Activated gamma-delta T cell treated with Interleukin-2 at 50 U/mL for 16 hours (primary cell): ENCODE measurements around the gene NLRC3.
"Not testable (repeated sequence)": the region's sequence is repeated elsewhere in the genome, so short reads cannot be mapped to it uniquely, and the experiment has no call there.

Source experiments
- DNase-seq: peaks from one replicate; pipeline ENCODE4 v3.0.0-alpha.2; 2020

NLRC3 gene

DNA sequence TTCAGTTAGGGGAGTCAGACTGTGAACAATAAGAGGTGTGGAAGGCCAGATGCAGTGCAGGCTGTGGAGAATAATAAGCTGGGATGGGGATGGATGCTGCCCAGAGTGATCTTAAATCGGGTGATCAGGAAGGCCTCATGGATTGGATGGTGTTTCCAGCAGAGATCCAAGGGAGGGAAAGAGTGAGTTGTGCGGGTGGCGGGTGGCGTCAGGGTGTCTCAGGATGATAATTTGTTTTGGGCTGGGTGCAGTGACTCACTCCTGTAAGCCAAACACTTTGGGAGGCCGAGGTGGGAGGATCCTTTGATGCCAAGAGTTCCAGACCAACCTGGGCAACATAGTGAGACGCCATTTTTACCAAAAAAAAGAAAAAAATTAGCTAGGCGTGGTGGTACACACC lies 68.5 kb downstream of the NLRC3 start:
- DNase-seq: no peak

DNA sequence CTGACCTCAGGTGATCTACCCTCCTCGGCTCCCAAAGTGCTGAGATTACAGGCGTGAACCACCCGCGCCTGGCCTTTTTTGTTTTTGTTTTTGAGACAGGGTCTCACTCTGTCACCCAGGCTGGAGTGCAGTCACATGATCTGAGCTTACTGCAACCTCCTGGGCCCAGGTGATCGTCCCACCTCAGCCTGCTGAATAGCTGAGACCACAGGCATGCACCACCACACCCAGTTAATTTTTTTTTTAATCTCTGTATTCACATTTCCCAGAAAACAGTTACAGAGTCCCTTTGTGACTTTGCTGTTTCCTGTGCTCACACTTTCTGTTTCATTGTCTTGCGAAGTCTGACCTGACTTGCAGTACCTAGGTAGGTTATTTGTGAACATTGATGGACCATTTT lies 73.7 kb downstream of the NLRC3 start:
- DNase-seq: peak; percentile 50

DNA sequence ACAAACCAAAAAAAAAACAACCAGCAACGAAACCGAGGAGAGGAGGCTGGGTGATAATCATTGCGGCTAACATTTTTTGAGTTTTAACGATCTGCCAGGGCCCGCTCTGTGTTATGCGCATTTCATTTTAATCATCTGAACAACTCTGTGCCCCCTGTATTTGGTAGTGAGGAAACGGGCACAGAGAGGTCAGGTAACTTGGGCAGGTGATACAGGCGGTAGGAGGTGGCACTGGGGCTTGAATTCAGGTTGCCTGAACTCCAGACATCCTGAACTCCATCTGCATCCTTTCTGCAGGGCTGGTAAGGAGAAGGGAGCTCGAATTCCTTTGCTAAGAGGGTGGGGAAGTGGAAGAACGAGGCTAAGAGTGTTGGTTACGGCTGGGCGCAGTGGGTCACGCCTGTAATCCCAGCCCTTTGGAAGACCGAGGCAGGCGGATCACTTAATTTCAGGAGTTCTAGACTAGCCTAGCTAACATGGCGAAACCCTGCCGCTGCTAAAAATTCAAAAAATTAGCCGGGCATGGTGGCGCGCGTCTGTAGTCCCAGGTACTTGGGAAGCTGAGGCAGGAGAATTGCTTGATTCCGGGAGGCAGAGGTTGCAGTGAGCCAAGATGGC lies 75.3 kb downstream of the NLRC3 start:
- DNase-seq: no peak

DNA sequence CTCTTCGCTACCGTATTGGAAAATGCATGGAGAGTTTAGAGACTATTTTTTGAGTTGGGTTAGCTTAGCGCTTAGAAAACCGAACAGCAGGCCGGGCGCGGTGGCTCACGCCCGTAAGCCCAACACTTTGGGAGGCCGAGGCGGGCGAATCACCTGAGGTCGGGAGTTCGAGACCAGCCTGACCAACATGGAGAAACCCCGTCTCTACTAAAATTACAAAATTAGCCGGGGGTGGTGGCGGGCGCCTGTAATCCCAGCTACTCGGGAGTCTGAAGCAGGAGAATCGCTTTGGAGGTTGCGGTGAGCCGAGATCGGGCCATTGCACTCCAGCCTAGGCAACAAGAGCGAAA lies 75.8 kb downstream of the NLRC3 start:
- DNase-seq: not testable (repeated sequence)

DNA sequence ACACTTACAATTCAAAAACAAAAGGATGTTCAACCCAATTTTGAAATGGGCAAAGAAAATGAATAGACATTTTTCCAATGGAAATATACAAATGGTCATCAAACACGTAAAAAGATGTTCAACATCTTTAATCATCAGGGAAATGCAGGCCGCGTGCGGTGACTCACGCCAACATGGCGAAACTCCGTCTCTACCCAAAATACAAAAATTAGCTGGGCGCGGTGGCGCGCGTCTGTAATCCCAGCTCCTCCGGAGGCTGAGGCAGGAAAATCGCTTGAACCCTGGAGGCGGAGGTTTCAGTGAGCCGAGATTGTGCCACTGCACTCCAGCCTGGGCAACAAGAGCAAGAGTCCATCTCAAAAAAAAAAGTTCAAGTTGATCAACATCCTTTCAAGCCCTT lies 78.2 kb downstream of the NLRC3 start:
- DNase-seq: no peak

DNA sequence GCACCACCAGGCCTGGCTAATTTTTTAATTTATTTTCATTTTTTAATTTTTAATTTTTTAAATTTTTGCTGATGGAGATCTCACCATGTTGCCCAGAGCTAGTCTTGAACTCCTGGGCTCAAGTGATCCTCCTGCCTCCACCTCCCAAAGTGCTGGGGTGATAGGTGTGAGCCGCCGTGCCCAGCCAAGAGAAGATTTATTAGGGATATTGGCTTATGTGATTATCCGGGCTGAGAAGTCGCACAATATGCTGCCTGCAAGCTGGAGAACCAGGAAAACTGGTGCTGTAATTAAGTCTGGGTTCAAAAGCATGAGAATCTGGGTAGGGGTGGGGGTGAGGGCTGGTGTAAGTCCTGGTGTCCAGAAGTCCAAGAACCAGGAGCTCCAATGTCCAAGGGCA lies 79.4 kb downstream of the NLRC3 start:
- no peak for DNase-seq

DNA sequence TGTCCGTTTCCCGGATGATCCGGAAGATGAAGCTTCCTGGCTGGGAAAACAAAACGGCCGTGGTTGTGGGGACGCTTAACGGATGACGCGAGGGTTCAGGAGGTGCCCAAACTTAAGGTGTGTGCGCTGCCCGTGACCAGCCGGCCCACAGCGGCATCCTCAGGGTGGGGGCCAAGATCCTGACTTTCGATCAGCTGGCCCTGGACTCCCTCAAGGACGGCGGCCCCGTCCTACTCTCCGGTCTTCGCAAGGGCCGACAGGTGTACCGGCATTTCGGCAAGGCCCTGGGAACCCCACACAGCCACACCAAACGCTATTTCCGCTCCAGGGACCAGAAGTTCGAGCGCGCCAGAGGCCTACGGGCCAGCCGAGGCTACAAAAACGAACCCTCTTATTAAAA lies 80.8 kb downstream of the NLRC3 start:
- no peak for DNase-seq

DNA sequence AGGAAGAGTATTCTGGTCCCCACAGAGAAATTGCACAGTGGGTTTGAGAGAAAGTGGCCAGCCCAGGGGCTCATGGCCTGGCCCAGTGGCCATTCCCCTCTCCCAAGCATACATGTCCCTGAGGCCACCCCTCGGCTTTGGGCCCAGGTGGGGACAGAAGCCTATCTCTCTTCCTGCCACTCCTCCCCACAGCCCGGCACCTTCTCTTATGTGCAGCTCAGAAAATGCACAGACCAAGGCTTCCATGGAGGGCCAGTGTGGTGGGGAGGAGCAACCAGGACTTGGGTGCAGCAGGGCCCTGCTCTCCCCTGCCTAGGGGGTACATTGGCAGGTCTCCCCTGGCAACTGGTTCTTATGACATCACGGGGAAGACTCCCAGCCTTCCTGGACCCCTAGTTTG lies 82.0 kb downstream of the NLRC3 start, which contains the start of gene C16orf90:
Gene C16orf90 (minus strand): TSS at position 314 of the 400 bp plus-strand sequence. CDS start 68 bp downstream, at position 246.
- no peak for DNase-seq

DNA sequence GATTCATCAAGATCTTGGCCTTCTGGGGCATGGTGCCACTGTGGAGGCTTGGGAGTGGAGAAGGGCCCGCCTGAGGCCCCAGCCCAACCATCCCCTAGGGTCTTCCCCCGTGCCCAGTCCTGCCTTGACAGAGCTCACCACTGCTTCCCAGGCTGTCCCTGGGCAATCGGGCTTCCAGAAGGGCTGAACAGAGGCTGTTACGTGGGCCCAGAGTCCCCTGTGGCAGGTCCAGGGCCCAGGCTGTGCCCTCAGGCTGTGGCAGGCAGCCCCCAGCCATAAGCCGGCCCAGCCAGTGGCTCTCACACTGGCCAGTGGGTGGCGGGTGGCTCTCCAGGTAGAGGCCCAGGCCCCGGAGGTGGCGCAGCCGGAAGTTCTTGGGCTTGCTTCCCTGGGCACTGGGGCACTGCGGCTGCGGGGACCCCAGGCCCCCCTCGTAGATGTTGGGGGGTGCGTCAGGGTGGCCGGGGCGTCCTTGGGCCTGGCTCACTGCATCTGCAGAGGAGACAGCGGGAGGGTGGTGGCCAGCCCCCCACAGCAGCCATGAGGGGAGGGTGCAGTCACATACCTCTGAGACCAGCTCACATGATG lies 82.7 kb downstream of the NLRC3 start:
- no peak for DNase-seq

DNA sequence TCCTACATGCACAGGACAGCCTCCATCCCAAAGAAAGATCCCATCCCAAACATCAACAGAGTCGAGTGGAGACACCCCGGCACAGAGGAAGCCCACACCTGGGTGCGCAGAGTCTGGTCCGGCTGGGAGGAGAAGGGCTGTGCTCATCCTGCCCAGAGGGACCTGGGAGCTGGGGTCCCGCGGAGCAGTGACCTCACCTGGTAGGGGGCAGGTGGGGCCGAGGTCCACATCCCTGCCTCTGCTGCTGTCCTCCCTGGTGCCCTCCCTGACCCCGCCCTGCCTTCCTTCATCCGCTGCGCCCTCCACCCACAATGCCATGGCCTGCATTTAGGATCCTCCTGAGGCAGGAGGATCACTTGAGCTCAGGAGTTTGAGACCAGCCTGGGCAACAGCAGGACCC lies 84.8 kb downstream of the NLRC3 start:
- DNase-seq: no peak

DNA sequence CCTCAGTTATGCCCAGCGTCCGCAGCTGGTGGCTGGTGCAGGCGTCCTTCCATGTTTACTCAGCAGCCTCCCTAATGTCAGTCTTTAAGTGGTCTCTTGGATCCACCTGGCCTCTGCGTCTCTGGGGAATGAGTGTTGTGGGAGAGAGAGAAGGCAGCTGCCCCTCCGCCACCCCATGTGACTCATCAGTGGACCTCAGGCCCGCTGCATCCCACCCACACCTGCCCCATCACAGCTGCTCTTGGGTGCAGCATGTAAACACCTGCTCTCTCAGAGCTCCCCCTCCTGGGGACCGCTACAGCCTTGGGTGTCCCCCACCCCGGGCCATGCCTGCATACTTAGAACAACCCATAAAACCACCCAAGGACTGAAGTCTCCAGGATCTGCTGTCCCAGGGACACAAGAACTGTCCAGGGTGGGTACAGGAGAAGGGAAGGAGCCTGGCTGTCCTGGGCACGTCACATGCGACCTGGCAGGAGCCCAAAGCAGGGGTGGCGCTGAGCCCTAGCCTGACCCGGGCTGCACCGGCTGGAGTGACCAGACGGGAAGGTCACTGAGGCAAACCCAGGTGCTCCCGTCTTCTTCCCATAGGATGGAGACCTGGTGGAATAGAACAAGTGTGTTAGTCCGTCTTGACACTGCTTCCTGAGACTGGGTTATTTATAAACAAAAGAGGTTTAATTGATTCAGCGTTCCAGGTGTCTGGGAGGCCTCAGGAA lies 86.1 kb downstream of the NLRC3 start:
- no peak for DNase-seq
